GM12865 (cell line): ENCODE measurements around the gene HIF3A.

ENCODE experiments used
- DNase-seq: peaks from one replicate; pipeline ENCODE4 v3.0.0; 2010; ENCODE audit warnings: low read depth
- H3K4me3 ChIP-seq: 2 replicates; pipeline ENCODE4 v1.5.1; 2011; ENCODE audit warnings: mild to moderate bottlenecking, low read depth, low read length, control low read depth
- CTCF ChIP-seq: IDR thresholded peaks from 2 replicates; pipeline ENCODE4 v1.5.1; 2011; ENCODE audit warnings: low read length, control low read depth, low read depth, inconsistent platforms; ENCODE audit not compliant: insufficient read depth; ENCODE audit errors: missing control alignments

Gene HIF3A

GRCh38 chr19:46388311-46389095 lies 91.7 kb downstream of the HIF3A start:
- H3K4me3 ChIP-seq = no peak overlapping the region
- DNase-seq = no peak
- no peak for TF ChIP-seq CTCF

GRCh38 chr19:46390121-46390858 lies 93.4 kb downstream of the HIF3A start:
- TF ChIP-seq CTCF = no peak
- no peak overlapping the region for H3K4me3 ChIP-seq
- DNase-seq = no peak

GRCh38 chr19:46390866-46391265 lies 94.0 kb downstream of the HIF3A start:
- DNase-seq = no peak
- no peak overlapping the region for H3K4me3 ChIP-seq
- no peak for TF ChIP-seq CTCF

GRCh38 chr19:46391296-46392251 lies 94.7 kb downstream of the HIF3A start:
- no peak overlapping the region for H3K4me3 ChIP-seq
- TF ChIP-seq CTCF = no peak
- DNase-seq = no peak

- DNase-seq = no peak
- H3K4me3 ChIP-seq = no peak overlapping the region
- TF ChIP-seq CTCF = no peak
Observed at GRCh38 chr19:46392252-46392801, 95.5 kb downstream of the HIF3A start.

GRCh38 chr19:46392837-46393236 lies 96.0 kb downstream of the HIF3A start:
- TF ChIP-seq CTCF = no peak
- no peak overlapping the region for H3K4me3 ChIP-seq
- no peak for DNase-seq
